ENCODE measurements around the gene TMEM182. TPM values are rescaled to one million over a fixed set of nuclear protein-coding genes. Genes with fewer than 3 reads are reported as not detected.

Gene TMEM182
- total RNA-seq, 2 donors from 2014 or later = 2.0 to 4.3 TPM

DNA sequence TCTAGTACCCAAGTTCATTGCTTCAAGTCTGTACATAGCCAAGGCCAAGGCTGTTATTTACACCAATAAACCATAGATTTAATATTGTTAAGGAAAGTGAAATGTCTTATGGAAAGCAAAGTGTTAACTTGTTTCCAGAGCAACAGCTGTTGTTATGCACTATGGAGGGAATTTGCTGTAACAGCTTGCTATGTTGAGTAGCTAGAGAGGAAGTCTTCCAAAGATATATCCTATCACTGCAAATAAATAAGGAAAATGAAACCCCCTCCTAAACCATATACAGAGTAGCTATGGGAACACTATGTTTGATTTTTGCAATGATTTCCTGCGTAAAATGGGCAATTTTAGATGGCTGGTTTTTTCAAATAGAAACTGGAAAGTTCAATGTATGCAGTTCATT, 21.1 kb downstream of the TMEM182 start:
- no peak for TF ChIP-seq POLR2AphosphoS5 (IDR thresholded peaks at IDR 0.05)
- TF ChIP-seq POLR2A (IDR thresholded peaks at IDR 0.05) = no peak
- 82% methylated on average over 1 of the region's 1 CpG for WGBS
- intact Hi-C loops (cut with DNase I) = no loop called here
- Histone ChIP-seq H3K4me3 (no peak overlapping the region), H3K36me3 (no peaks in the 10 kb centered on the region), H3K27ac (no peak overlapping the region), H3K4me1 (replicated peaks) (no peaks in the 10 kb centered on the region), H3K27me3 (replicated peaks; ENCODE audit: insufficient read depth) (no peaks in the 10 kb centered on the region), H3K9me3 (no peaks in the 10 kb centered on the region)
- no peak for DNase-seq (ENCODE audit: low spot score)

DNA sequence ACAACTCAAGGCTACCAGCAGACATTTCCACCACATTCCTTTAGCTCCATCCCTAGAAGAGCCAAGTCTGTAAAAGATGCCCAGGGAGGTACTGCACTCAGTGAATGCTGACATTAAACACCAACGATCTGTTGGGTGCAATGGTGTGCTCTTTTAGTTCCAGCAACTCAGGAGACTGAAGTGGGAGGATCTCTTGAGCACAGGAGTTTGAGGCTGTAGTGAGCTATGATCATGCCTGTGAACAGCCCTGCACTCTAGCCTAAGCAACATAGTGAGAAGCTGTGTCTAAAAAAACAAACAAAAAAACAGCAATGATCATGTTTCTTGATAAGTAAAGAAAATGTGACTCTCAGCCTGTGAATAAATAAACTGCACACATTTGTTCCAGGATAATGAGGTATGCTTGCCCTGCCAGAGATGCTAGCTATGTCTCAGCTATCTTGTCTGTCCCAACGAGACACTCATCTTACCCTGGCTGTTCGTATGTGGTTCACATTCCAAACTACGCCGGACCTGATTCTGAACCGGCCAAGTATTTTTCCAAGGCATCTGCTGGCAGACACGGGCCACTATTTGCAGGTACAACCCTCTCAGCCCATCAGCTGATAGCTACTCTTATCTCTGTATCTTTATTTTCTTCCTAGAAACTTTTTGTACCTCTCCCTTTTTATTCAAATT, 21.8 kb downstream of the TMEM182 start:
- 31% methylated on average over 7 of the region's 7 CpGs for WGBS
- no peaks in the 10 kb centered on the region for H3K36me3 ChIP-seq
- H3K9me3 ChIP-seq = no peaks in the 10 kb centered on the region
- H3K27ac ChIP-seq = no peak overlapping the region
- intact Hi-C loops (cut with DNase I) = no loop called here
- no peaks in the 10 kb centered on the region for H3K27me3 ChIP-seq (replicated peaks; ENCODE audit: insufficient read depth)
- H3K4me3 ChIP-seq = no peak overlapping the region
- TF ChIP-seq, protein P1, sequence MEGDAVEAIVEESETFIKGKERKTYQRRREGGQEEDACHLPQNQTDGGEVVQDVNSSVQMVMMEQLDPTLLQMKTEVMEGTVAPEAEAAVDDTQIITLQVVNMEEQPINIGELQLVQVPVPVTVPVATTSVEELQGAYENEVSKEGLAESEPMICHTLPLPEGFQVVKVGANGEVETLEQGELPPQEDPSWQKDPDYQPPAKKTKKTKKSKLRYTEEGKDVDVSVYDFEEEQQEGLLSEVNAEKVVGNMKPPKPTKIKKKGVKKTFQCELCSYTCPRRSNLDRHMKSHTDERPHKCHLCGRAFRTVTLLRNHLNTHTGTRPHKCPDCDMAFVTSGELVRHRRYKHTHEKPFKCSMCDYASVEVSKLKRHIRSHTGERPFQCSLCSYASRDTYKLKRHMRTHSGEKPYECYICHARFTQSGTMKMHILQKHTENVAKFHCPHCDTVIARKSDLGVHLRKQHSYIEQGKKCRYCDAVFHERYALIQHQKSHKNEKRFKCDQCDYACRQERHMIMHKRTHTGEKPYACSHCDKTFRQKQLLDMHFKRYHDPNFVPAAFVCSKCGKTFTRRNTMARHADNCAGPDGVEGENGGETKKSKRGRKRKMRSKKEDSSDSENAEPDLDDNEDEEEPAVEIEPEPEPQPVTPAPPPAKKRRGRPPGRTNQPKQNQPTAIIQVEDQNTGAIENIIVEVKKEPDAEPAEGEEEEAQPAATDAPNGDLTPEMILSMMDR (IDR thresholded peaks at IDR 0.05) = no peak
- TF ChIP-seq POLR2A (IDR thresholded peaks at IDR 0.05) (no peak), POLR2AphosphoS5 (IDR thresholded peaks at IDR 0.05) (no peak)
- peaks cover under 1% of the 10 kb centered on the region for H3K4me1 ChIP-seq (replicated peaks)
- no peak for DNase-seq (ENCODE audit: low spot score)

- Histone ChIP-seq H3K27ac (no peak overlapping the region), H3K4me1 (replicated peaks) (peaks cover 5% of the 10 kb centered on the region), H3K9me3 (no peaks in the 10 kb centered on the region), H3K4me3 (no peak overlapping the region), H3K36me3 (no peaks in the 10 kb centered on the region), H3K27me3 (replicated peaks; ENCODE audit: insufficient read depth) (no peaks in the 10 kb centered on the region)
- DNase-seq (ENCODE audit: low spot score) = no peak
- WGBS = 71% methylated on average over 3 of the region's 3 CpGs
- no peak for TF ChIP-seq POLR2AphosphoS5 (IDR thresholded peaks at IDR 0.05)
- TF ChIP-seq, protein P1 (IDR thresholded peaks at IDR 0.05) = no peak
- no peak for TF ChIP-seq POLR2A (IDR thresholded peaks at IDR 0.05)
- intact Hi-C loops (cut with DNase I) = no loop called here
Measured at GRCh38 chr2:102784940-102785339, 23.1 kb downstream of the TMEM182 start.

DNA sequence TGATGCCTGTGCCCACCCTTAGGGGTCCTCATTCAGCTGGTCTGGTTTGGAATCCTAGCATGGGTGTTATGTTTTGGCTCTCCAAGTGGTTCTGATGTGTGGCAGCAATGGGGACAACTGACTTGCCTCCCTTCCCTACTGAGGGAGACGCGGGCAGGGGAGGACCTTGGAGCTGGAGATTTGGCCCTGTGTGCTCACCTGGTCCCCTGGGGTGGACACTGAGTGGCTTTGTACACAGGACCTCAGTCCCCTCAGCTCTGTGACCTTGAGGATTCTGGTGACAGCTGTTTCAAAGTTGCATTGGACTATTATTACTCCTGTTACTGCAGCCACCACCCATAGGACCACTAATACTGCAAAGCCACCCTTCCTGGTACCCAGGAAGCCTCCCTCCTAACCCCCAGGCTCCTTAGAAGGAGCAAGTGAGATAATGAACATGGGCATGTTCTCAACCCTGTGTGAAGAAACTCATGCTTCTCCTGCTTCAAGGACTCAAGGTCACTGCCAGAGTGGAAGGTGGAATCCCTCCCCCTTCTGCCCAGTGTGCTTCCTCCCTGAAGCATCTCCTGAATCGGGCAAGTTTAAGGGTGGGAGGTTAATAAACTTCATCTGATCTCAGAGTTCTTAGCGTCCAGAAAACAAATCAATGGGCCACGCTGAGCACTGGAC, 26.5 kb downstream of the TMEM182 start:
- no peak for DNase-seq (ENCODE audit: low spot score)
- H3K27ac ChIP-seq = no peak overlapping the region
- intact Hi-C loops (cut with DNase I) = no loop called here
- H3K4me3 ChIP-seq = no peak overlapping the region
- H3K4me1 ChIP-seq (replicated peaks) = peaks cover 5% of the 10 kb centered on the region
- TF ChIP-seq, protein P1 (IDR thresholded peaks at IDR 0.05) = no peak
- TF ChIP-seq POLR2A (IDR thresholded peaks at IDR 0.05) (no peak), POLR2AphosphoS5 (IDR thresholded peaks at IDR 0.05) (no peak)
- WGBS = 46% methylated on average over 5 of the region's 5 CpGs
- no peaks in the 10 kb centered on the region for H3K27me3 ChIP-seq (replicated peaks; ENCODE audit: insufficient read depth)
- H3K36me3 ChIP-seq = no peaks in the 10 kb centered on the region
- H3K9me3 ChIP-seq = no peaks in the 10 kb centered on the region

GRCh38 chr2:102788885-102789260, 27.0 kb downstream of the TMEM182 start:
- no peaks in the 10 kb centered on the region for H3K36me3 ChIP-seq
- DNase-seq (ENCODE audit: low spot score) = no peak
- H3K4me3 ChIP-seq = no peak overlapping the region
- TF ChIP-seq POLR2AphosphoS5 (IDR thresholded peaks at IDR 0.05) (no peak), POLR2A (IDR thresholded peaks at IDR 0.05) (no peak)
- TF ChIP-seq, protein P1 (IDR thresholded peaks at IDR 0.05) = no peak
- intact Hi-C loops (cut with DNase I) = no loop called here
- H3K27me3 ChIP-seq (replicated peaks; ENCODE audit: insufficient read depth) = no peaks in the 10 kb centered on the region
- H3K27ac ChIP-seq = no peak overlapping the region
- WGBS = 17% methylated on average over 8 of the region's 8 CpGs
- H3K9me3 ChIP-seq = no peaks in the 10 kb centered on the region
- peaks cover 5% of the 10 kb centered on the region for H3K4me1 ChIP-seq (replicated peaks)
